K562 (cell line): Measurements from ENCODE around the gene MTCL3. TPM values are rescaled to one million over a fixed set of nuclear protein-coding genes. Genes with fewer than 3 reads are reported as not detected.

Source experiments
- ATAC-seq: fragments of 200-7000 bp; cut with Tn5 transposase; 3 replicates; pipeline ENCODE4 v1.9.1; 2020; ENCODE audit warnings: moderate library complexity
- BruUV-seq: library from RNA; stranded (reverse); fragments of 400-500 nt; replicated peaks from 2 replicates; lab custom pipeline; 2021; lab: Mats Ljungman, UMichigan
- CTCF ChIA-PET: fragments of 300-600 bp; formaldehyde crosslinking; extraction: SDS; loops from one replicate; lab custom pipeline; 2021; ENCODE audit warnings: low intra/inter-chr PET ratio; lab: Yijun Ruan, JAX
- POLR2A ChIA-PET: fragments of 300-600, 350-650 bp; sonication (Branson Sonifier 250); formaldehyde crosslinking; extraction: SDS; loops from one replicate; lab custom pipeline; 2021; ENCODE audit warnings: antibody characterized with exemption, inconsistent platforms; lab: Yijun Ruan, JAX
- DNase-seq, 4 experiments: peaks; one replicate each; pipeline versions ENCODE4 v3.0.0 to v3.0.0-alpha.2; 2011 to 2018; ENCODE audit warnings: low spot score in 3 of 4, mixed read lengths in 3 of 4; ENCODE audit errors: extremely low read depth in 1 of 4
- FAIRE-seq: peaks from 2 replicates; lab custom pipeline; 2011; peaks lifted over from hg19 to GRCh38; lab: Jason Lieb, UNC
- H2AFZ ChIP-seq: 2 replicates; pipeline ENCODE4 v1.6.0; 2011; ENCODE audit warnings: low read depth, low read length, control low read depth, inconsistent platforms
- H3K27ac ChIP-seq: fragments of 200-600 bp; 3 replicates; pipeline ENCODE4 v1.8.0; 2011; ENCODE audit warnings: low read depth, mild to moderate bottlenecking, control low read depth, inconsistent platforms, low read length, moderate library complexity, mixed read lengths; ENCODE audit errors: extremely low read depth
- H3K27me3 ChIP-seq, 2 experiments: fragments of 300-600 bp in 1 of 2; 2 replicates in 1 of 2; 3 replicates in 1 of 2; pipeline versions ENCODE4 v1.6.0 to v1.8.0; 2011; ENCODE audit warnings: inconsistent platforms in 2 of 2, low read length in 2 of 2, mild to moderate bottlenecking in 1 of 2, mixed read lengths in 1 of 2, moderate library complexity in 1 of 2; ENCODE audit not compliant: control insufficient read depth in 2 of 2, insufficient read depth in 2 of 2
- H3K36me3 ChIP-seq: fragments of 300-600 bp; 3 replicates; pipeline ENCODE4 v1.8.0; 2011; ENCODE audit warnings: mild to moderate bottlenecking, low read length, inconsistent platforms; ENCODE audit not compliant: control insufficient read depth, insufficient read depth
- H3K4me1 ChIP-seq, 2 experiments: fragments of 200-600 bp in 1 of 2; replicated peaks in 1 of 2; 2 replicates in 1 of 2; 3 replicates in 1 of 2; pipeline versions ENCODE4 v1.5.1 to v1.8.0; 2011; ENCODE audit warnings: inconsistent platforms in 2 of 2, low read length in 2 of 2, mild to moderate bottlenecking in 1 of 2, mixed read lengths in 1 of 2, moderate library complexity in 1 of 2; ENCODE audit not compliant: control insufficient read depth in 2 of 2, insufficient read depth in 2 of 2
- H3K4me2 ChIP-seq: 2 replicates; pipeline ENCODE4 v1.6.1; 2011; ENCODE audit warnings: low read length, control low read depth, inconsistent platforms, mixed read lengths; ENCODE audit not compliant: insufficient read depth
- H3K4me3 ChIP-seq: fragments of 200-600 bp; sonication (generic), shearing (Covaris generic); 2 replicates; pipeline ENCODE4 v1.5.1; 2016; ENCODE audit warnings: control low read depth, inconsistent platforms
- H3K79me2 ChIP-seq: fragments of 200-600 bp; 3 replicates; pipeline ENCODE4 v1.8.0; 2011; ENCODE audit warnings: low read length, inconsistent platforms; ENCODE audit not compliant: control insufficient read depth, insufficient read depth
- H3K9ac ChIP-seq, 2 experiments: 2 replicates each; pipeline versions ENCODE4 v1.6.0 to v1.6.1; 2011; ENCODE audit warnings: low read depth in 2 of 2, low read length in 2 of 2, control low read depth in 1 of 2, inconsistent platforms in 1 of 2, mild to moderate bottlenecking in 1 of 2, mixed read lengths in 1 of 2; ENCODE audit not compliant: insufficient read depth in 1 of 2
- H3K9me1 ChIP-seq: one replicate; pipeline ENCODE4 v1.6.0; 2011; ENCODE audit warnings: inconsistent platforms, mild to moderate bottlenecking, low read length, moderate library complexity; ENCODE audit not compliant: control insufficient read depth, insufficient read depth
- H3K9me3 ChIP-seq: replicated peaks from 2 replicates; pipeline ENCODE4 v1.5.1; 2011; ENCODE audit warnings: low read depth, low read length, inconsistent platforms; ENCODE audit not compliant: control insufficient read depth, insufficient read depth
- H4K20me1 ChIP-seq: replicated peaks from 2 replicates; pipeline ENCODE4 v1.6.1; 2011; ENCODE audit warnings: low read length, inconsistent platforms, mixed read lengths; ENCODE audit not compliant: control insufficient read depth, insufficient read depth
- CREB5 ChIP-seq: fragments of 250-450 bp; sonication (Bioruptor Pico); IDR thresholded peaks from 2 replicates; pipeline ENCODE4 v1.5.0; 2020; ENCODE audit warnings: mild to moderate bottlenecking
- HMG20A ChIP-seq: fragments of 450-650 bp; formaldehyde crosslinking; conservative IDR thresholded peaks from 2 replicates; pipeline ENCODE4 v1.4.0; 2020; ENCODE audit warnings: mild to moderate bottlenecking, mixed read lengths
- PTRF ChIP-seq: fragments of 450-650 bp; IDR thresholded peaks from 2 replicates; pipeline ENCODE4 v1.6.1; 2016; ENCODE audit warnings: mild to moderate bottlenecking, missing genetic modification characterization, missing compliant biosample characterization
- ZBTB11 ChIP-seq, 3 experiments: fragments of 200-800 bp in 1 of 3; fragments of 250-450 bp in 1 of 3; fragments of 450-650 bp in 1 of 3; sonication (Bioruptor Pico) in 1 of 3; sonication (Bioruptor generic) in 1 of 3; formaldehyde crosslinking in 1 of 3; IDR thresholded peaks; 2 replicates each; pipeline versions ENCODE4 v1.6.1 to v1.8.0; 2016 to 2022; ENCODE audit warnings: mild to moderate bottlenecking in 2 of 3, missing genetic modification characterization in 2 of 3, missing compliant biosample characterization in 1 of 3, moderate library complexity in 1 of 3
- ZBTB43 ChIP-seq: sonication (generic); formaldehyde crosslinking; IDR thresholded peaks from 2 replicates; pipeline ENCODE4 v1.8.0; 2023; ENCODE audit warnings: mild to moderate bottlenecking, missing genetic modification reagents
- WGBS: fragments of 100-300 bp; shearing (Covaris generic); methylation state at CpG from one replicate; pipeline ENCODE4 v1.1.6; 2016; ENCODE audit warnings: low coverage, mixed read lengths; ENCODE audit not compliant: insufficient coverage; ENCODE audit errors: missing lambda C conversion rate; 5-methylcytosine and 5-hydroxymethylcytosine counted together
- in situ Hi-C: fragments of 300-500 bp; cut with MboI; formaldehyde crosslinking; loops from 4 replicates; pipeline ENCODE4 v1.15.0; 2018; ENCODE audit warnings: inconsistent platforms, mixed read lengths
- intact Hi-C: fragments of 100-400 bp; cut with micrococcal nuclease; formaldehyde crosslinking; loops from 2 replicates; pipeline ENCODE4 v1.14.2; 2022
- polyA plus RNA-seq, 8 experiments: library from polyadenylated mRNA; depleted of rRNA in 4 of 8; stranded (reverse) in 5 of 8; unstranded in 3 of 8; fragments of >200 nt; fragmentation: Nextera tagmentation in 2 of 8; fragmentation: Illumina TruSeq in 1 of 8; extraction: Ambion mirVana in 2 of 8; extraction: Trizol in 1 of 8; gene quantifications; 2 replicates each; pipeline versions ENCODE4 v1.2.1 to v1.2.3, GENCODE V29; 2011 to 2014; ENCODE audit warnings: inconsistent platforms in 1 of 8, missing spikeins in 1 of 8
- small RNA-seq: library from RNA; depleted of rRNA; stranded (forward); fragments of <200 nt; gene quantifications from one replicate; pipeline ENCODE3, GENCODE V24; 2014
- total RNA-seq, 7 experiments: library from RNA; depleted of rRNA in 6 of 7; stranded (reverse); fragments of >200 nt in 6 of 7; fragmentation: Illumina TruSeq in 2 of 7; extraction: Trizol in 2 of 7; gene quantifications; 2 replicates each; pipeline versions ENCODE4 v1.2.1 to v1.2.3, GENCODE V29; 2011 to 2021; ENCODE audit warnings: low replicate concordance in 1 of 7

The MTCL3 gene

GRCh38 chr6:127423921-127424320, 95.2 kb downstream of the MTCL3 start:
- no peak for FAIRE-seq
- no peaks in the 10 kb centered on the region for H3K36me3 ChIP-seq
- no peaks in the 10 kb centered on the region for H3K27me3 ChIP-seq
- BruUV-seq = no TSS peak
- H3K9me3 ChIP-seq = peaks cover 2% of the 10 kb centered on the region; the same call in 1 of the 2 replicates
- in situ Hi-C loops (loop anchor here (10.0 kb wide), 1 partner anchor 119 kb away; no protein-coding TSS in a partner anchor), intact Hi-C loops (loop anchor here (5.0 kb wide), 2 partner anchors 82 to 237 kb away; partner anchors contain the start of gene ECHDC1)
- no peaks in the 10 kb centered on the region for H3K4me1 ChIP-seq
- H4K20me1 ChIP-seq = no peaks in the 10 kb centered on the region
- H3K4me2 ChIP-seq = no peak overlapping the region
- no peak overlapping the region for H3K4me3 ChIP-seq
- no peak for DNase-seq
- no peak for ATAC-seq
- H3K9me1 ChIP-seq = no peaks in the 10 kb centered on the region
- ChIA-PET CTCF (no interaction called here), POLR2A (no interaction called here)
- no peaks in the 10 kb centered on the region for H3K79me2 ChIP-seq
- H3K27ac ChIP-seq = no peak overlapping the region
- no peak overlapping the region for H3K9ac ChIP-seq
- peak overlapping the region; percentile 41; the same call in 1 of the 2 replicates for H2AFZ ChIP-seq
- TF ChIP-seq ZBTB11 (CRISPR knock-in tag; IDR thresholded peaks at IDR 0.05) (no peak), PTRF (tag) (no peak), CREB5 (CRISPR knock-in tag) (no peak), HMG20A (CRISPR knock-in tag) (no peak), ZBTB43 (CRISPR knock-in tag) (no peak)
- TF ChIP-seq, all 486 proteins: peak for 0
- WGBS = 4% methylated on average over 2 of the region's 2 CpGs

Small RNA genes within 50 kb of the gene (small RNA-seq; reads per million reads assigned to genes)
- not detected for gene KIAA0408

Other genes with a start within 250 kb of the MTCL3 start
- 45.9 and 58.0 TPM in 2 replicates for gene ECHDC1, start 175.7 kb downstream of the MTCL3 start, total RNA-seq (2014; rRNA removed)
- gene ECHDC1, start 175.7 kb downstream of the MTCL3 start, total RNA-seq (2014; rRNA removed; fragmentation: Illumina TruSeq; extraction: Trizol) = 99.3 and 119 TPM in 2 replicates
- gene ECHDC1, start 175.7 kb downstream of the MTCL3 start, total RNA-seq (2015; rRNA removed; fragmentation: Illumina TruSeq; extraction: Trizol) = 70.4 and 78.6 TPM in 2 replicates
- gene ECHDC1, start 175.7 kb downstream of the MTCL3 start, total RNA-seq (2021) = 57.5 and 58.4 TPM in 2 replicates
- gene ECHDC1, start 175.7 kb downstream of the MTCL3 start, polyA plus RNA-seq (2011; rRNA removed) = 48.7 and 73.1 TPM in 2 replicates
- 88.4 and 105 TPM in 2 replicates for gene ECHDC1, start 175.7 kb downstream of the MTCL3 start, polyA plus RNA-seq (2014; fragmentation: Illumina TruSeq; extraction: Trizol)
- gene ECHDC1, start 175.7 kb downstream of the MTCL3 start, polyA plus RNA-seq (2014; fragmentation: Nextera tagmentation; extraction: Ambion mirVana) = 100 to 1,000 TPM in 1 of 2 experiments, 10 to 100 TPM in 1; 96.5 to 103 TPM
- 64.6 and 75.5 TPM in 2 replicates for gene ECHDC1, start 175.7 kb downstream of the MTCL3 start, polyA plus RNA-seq (2014; rRNA removed)
- not detected in 2 replicates for gene KIAA0408, start 59.9 kb downstream of the MTCL3 start, total RNA-seq (2014; rRNA removed)
- gene KIAA0408, start 59.9 kb downstream of the MTCL3 start, total RNA-seq (2014; rRNA removed; fragmentation: Illumina TruSeq; extraction: Trizol) = not detected in 2 replicates
- gene KIAA0408, start 59.9 kb downstream of the MTCL3 start, total RNA-seq (2015; rRNA removed; fragmentation: Illumina TruSeq; extraction: Trizol) = not detected in 2 replicates
- gene KIAA0408, start 59.9 kb downstream of the MTCL3 start, total RNA-seq (2021) = 0.11 TPM in 1 of 2 replicates, not detected in the other
- gene KIAA0408, start 59.9 kb downstream of the MTCL3 start, polyA plus RNA-seq (2011; rRNA removed) = not detected in 2 replicates
- gene KIAA0408, start 59.9 kb downstream of the MTCL3 start, polyA plus RNA-seq (2014; fragmentation: Illumina TruSeq; extraction: Trizol) = not detected in 2 replicates
- not detected for gene KIAA0408, start 59.9 kb downstream of the MTCL3 start, polyA plus RNA-seq (2014; fragmentation: Nextera tagmentation; extraction: Ambion mirVana)
- not detected in 2 replicates for gene KIAA0408, start 59.9 kb downstream of the MTCL3 start, polyA plus RNA-seq (2014; rRNA removed)
- gene C6orf58, start 57.8 kb upstream of the MTCL3 start, total RNA-seq (2014; rRNA removed) = not detected in 2 replicates
- gene C6orf58, start 57.8 kb upstream of the MTCL3 start, total RNA-seq (2014; rRNA removed; fragmentation: Illumina TruSeq; extraction: Trizol) = not detected in 2 replicates
- not detected in 2 replicates for gene C6orf58, start 57.8 kb upstream of the MTCL3 start, total RNA-seq (2015; rRNA removed; fragmentation: Illumina TruSeq; extraction: Trizol)
- not detected in 2 replicates for gene C6orf58, start 57.8 kb upstream of the MTCL3 start, total RNA-seq (2021)
- not detected in 2 replicates for gene C6orf58, start 57.8 kb upstream of the MTCL3 start, polyA plus RNA-seq (2011; rRNA removed)
- gene C6orf58, start 57.8 kb upstream of the MTCL3 start, polyA plus RNA-seq (2014; fragmentation: Illumina TruSeq; extraction: Trizol) = not detected in 2 replicates
- gene C6orf58, start 57.8 kb upstream of the MTCL3 start, polyA plus RNA-seq (2014; fragmentation: Nextera tagmentation; extraction: Ambion mirVana) = under 1 TPM in 1 of 2 experiments, not detected in 1; 0.04 TPM
- not detected in 2 replicates for gene C6orf58, start 57.8 kb upstream of the MTCL3 start, polyA plus RNA-seq (2014; rRNA removed)